ENCODE measurements around the gene NPB. TPM values are rescaled to one million over a fixed set of nuclear protein-coding genes. Genes with fewer than 3 reads are reported as not detected.

The NPB gene
- total and polyA plus RNA-seq, 2 experiments from 2014 or later = 2.3 to 6.6 TPM

- Histone ChIP-seq H3K4me3 (peak overlapping the region; percentile 13), H3K27me3 (no peaks in the 10 kb centered on the region), H3K27ac (peak overlapping the region; percentile 87), H3K36me3 (peaks cover 7% of the 10 kb centered on the region), H3K9me3 (ENCODE audit: low read depth) (no peaks in the 10 kb centered on the region), H3K4me1 (ENCODE audit: low read depth) (peaks cover 25% of the 10 kb centered on the region)
- DNase-seq (ENCODE audit: low read depth in 1 of 2, low spot score in 1 of 2) = peak; percentile 87 to 90
- TF ChIP-seq, protein P1, sequence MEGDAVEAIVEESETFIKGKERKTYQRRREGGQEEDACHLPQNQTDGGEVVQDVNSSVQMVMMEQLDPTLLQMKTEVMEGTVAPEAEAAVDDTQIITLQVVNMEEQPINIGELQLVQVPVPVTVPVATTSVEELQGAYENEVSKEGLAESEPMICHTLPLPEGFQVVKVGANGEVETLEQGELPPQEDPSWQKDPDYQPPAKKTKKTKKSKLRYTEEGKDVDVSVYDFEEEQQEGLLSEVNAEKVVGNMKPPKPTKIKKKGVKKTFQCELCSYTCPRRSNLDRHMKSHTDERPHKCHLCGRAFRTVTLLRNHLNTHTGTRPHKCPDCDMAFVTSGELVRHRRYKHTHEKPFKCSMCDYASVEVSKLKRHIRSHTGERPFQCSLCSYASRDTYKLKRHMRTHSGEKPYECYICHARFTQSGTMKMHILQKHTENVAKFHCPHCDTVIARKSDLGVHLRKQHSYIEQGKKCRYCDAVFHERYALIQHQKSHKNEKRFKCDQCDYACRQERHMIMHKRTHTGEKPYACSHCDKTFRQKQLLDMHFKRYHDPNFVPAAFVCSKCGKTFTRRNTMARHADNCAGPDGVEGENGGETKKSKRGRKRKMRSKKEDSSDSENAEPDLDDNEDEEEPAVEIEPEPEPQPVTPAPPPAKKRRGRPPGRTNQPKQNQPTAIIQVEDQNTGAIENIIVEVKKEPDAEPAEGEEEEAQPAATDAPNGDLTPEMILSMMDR (IDR thresholded peaks at IDR 0.05; ENCODE audit: low read depth, low read length) = no peak
Measured at GRCh38 chr17:81923302-81924260, 21.5 kb downstream of the NPB start.

- DNase-seq (ENCODE audit: low read depth in 1 of 2, low spot score in 1 of 2) = peak in 1 of 2 donors; percentile 62
- H3K36me3 ChIP-seq = peaks cover 7% of the 10 kb centered on the region
- H3K27me3 ChIP-seq = no peaks in the 10 kb centered on the region
- no peak overlapping the region for H3K4me3 ChIP-seq
- TF ChIP-seq, protein P1 (IDR thresholded peaks at IDR 0.05; ENCODE audit: low read depth, low read length) = no peak
- H3K9me3 ChIP-seq (ENCODE audit: low read depth) = no peaks in the 10 kb centered on the region
- H3K27ac ChIP-seq = peak overlapping the region; percentile 87
- H3K4me1 ChIP-seq (ENCODE audit: low read depth) = peaks cover 25% of the 10 kb centered on the region
Measured at GRCh38 chr17:81924557-81925532, 22.8 kb downstream of the NPB start.

DNA sequence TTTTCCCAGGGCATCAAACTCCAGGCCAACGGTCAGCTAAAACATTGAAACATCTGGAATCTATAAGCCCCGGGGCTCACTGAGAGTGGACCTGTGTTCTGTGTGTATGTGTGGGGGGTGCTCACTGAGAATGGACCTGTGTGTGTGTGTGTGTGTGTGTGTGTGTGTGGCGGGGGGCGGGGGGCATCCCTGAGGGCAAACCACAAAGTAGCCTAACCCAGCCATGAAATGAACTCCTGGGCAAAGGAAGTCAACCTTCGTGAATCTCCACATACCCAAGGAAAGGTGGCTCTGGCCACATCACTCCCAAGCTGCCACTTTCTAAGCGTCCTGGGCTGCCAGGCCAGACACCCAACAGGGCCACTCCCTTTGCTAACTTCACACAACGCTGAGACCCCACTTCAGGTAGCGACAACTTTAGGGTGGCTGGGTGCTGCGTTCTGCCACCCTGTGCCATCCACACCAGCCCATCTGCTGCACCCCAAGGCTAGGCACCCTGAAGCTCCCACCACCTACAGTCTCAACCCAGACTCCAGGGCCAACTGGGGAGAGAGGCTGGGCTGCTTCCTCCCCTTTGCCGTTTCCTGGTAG is 23.9 kb downstream of the NPB start:
- Histone ChIP-seq H3K27me3 (no peaks in the 10 kb centered on the region), H3K4me1 (ENCODE audit: low read depth) (peaks cover 25% of the 10 kb centered on the region), H3K36me3 (peaks cover 7% of the 10 kb centered on the region), H3K9me3 (ENCODE audit: low read depth) (no peaks in the 10 kb centered on the region), H3K27ac (peak overlapping the region; percentile 99), H3K4me3 (peak overlapping the region; percentile 94)
- DNase-seq (ENCODE audit: low read depth in 1 of 2, low spot score in 1 of 2) = no peak
- TF ChIP-seq, protein P1 (IDR thresholded peaks at IDR 0.05; ENCODE audit: low read depth, low read length) = no peak

GRCh38 chr17:81926451-81927151 is 24.6 kb downstream of the NPB start:
- peaks cover 7% of the 10 kb centered on the region for H3K36me3 ChIP-seq
- peak overlapping the region; percentile 94 for H3K4me3 ChIP-seq
- TF ChIP-seq, protein P1 (IDR thresholded peaks at IDR 0.05; ENCODE audit: low read depth, low read length) = no peak
- H3K27ac ChIP-seq = peak overlapping the region; percentile 99
- H3K4me1 ChIP-seq (ENCODE audit: low read depth) = peaks cover 25% of the 10 kb centered on the region
- no peaks in the 10 kb centered on the region for H3K27me3 ChIP-seq
- no peaks in the 10 kb centered on the region for H3K9me3 ChIP-seq (ENCODE audit: low read depth)
- DNase-seq (ENCODE audit: low read depth in 1 of 2, low spot score in 1 of 2) = peak; percentile 82 to 84

Measured in cardiac muscle cell (in vitro differentiated cells and primary cell).